OCI-LY7 (cell line): ENCODE results near the gene RBBP5. TPM values are rescaled to one million over a fixed set of nuclear protein-coding genes. Genes with fewer than 3 reads are reported as not detected.

Experiments
- BruUV-seq: library from RNA; stranded (reverse); fragments of 400-500 nt; replicated peaks from 2 replicates; lab custom pipeline; 2021; lab: Mats Ljungman, UMichigan
- CTCF ChIA-PET: fragments of 300-600 bp; sonication (Branson Sonifier 250); formaldehyde crosslinking; loops from one replicate; lab custom pipeline; 2022; ENCODE audit warnings: antibody characterized with exemption; ENCODE audit not compliant: unreplicated experiment; lab: Charles Lee
- POLR2A ChIA-PET: fragments of 300-600 bp; sonication (Branson Sonifier 250); formaldehyde crosslinking; loops from one replicate; lab custom pipeline; 2022; ENCODE audit warnings: antibody characterized with exemption; lab: Charles Lee
- DNase-seq: peaks from one replicate; pipeline ENCODE4 v3.0.0-alpha.2; 2015; ENCODE audit warnings: low spot score
- H2AFZ ChIP-seq: fragments of 200-600 bp; sonication (generic), shearing (Covaris generic); 2 replicates; pipeline ENCODE4 v1.6.1; 2014; ENCODE audit warnings: mild to moderate bottlenecking, antibody characterized with exemption, low read length, moderate library complexity
- H3K27ac ChIP-seq: fragments of 200-600 bp; sonication (generic); 2 replicates; pipeline ENCODE4 v1.5.1; 2014; ENCODE audit warnings: mixed run types, low read depth, mild to moderate bottlenecking, moderate library complexity, low read length, inconsistent platforms; ENCODE audit not compliant: poor library complexity, severe bottlenecking
- H3K36me3 ChIP-seq: fragments of 200-600 bp; sonication (generic); 2 replicates; pipeline ENCODE4 v1.6.1; 2014; ENCODE audit warnings: mild to moderate bottlenecking, antibody characterized with exemption, low read length, moderate library complexity, mixed read lengths; ENCODE audit not compliant: insufficient read depth
- H3K4me1 ChIP-seq: fragments of 200-600 bp; sonication (generic); 2 replicates; pipeline ENCODE4 v1.5.1; 2014; ENCODE audit warnings: mild to moderate bottlenecking, low read length; ENCODE audit not compliant: insufficient read depth, poor library complexity, severe bottlenecking
- H3K4me2 ChIP-seq: fragments of 200-600 bp; sonication (generic); 2 replicates; pipeline ENCODE4 v1.6.1; 2014; ENCODE audit warnings: mild to moderate bottlenecking, low read length
- H3K4me3 ChIP-seq: fragments of 200-600 bp; sonication (generic); 2 replicates; pipeline ENCODE4 v1.5.1; 2014; ENCODE audit warnings: mild to moderate bottlenecking, low read depth, low read length; ENCODE audit not compliant: poor library complexity, severe bottlenecking
- H3K79me2 ChIP-seq: fragments of 200-600 bp; sonication (generic); 2 replicates; pipeline ENCODE4 v1.6.1; 2016; ENCODE audit warnings: low read depth, mild to moderate bottlenecking, low read length, moderate library complexity, mixed read lengths; ENCODE audit not compliant: insufficient read depth
- H3K9me2 ChIP-seq: fragments of 200-600 bp; sonication (generic); 2 replicates; pipeline ENCODE4 v1.6.1; 2016; ENCODE audit warnings: mild to moderate bottlenecking, low read length, mixed read lengths; ENCODE audit not compliant: insufficient read depth
- H3K9me3 ChIP-seq: fragments of 200-600 bp; sonication (generic); 2 replicates; pipeline ENCODE4 v1.6.1; 2014; ENCODE audit warnings: mild to moderate bottlenecking, mixed run types, low read length, mixed read lengths
- H4K20me1 ChIP-seq: fragments of 200-600 bp; sonication (generic); 2 replicates; pipeline ENCODE4 v1.6.1; 2014; ENCODE audit warnings: mild to moderate bottlenecking, antibody characterized with exemption, low read length, moderate library complexity, mixed read lengths; ENCODE audit not compliant: insufficient read depth
- CTCF ChIP-seq: fragments of 200-600 bp; sonication (generic); conservative IDR thresholded peaks from 2 replicates; pipeline ENCODE4 v1.5.1; 2014; ENCODE audit warnings: mild to moderate bottlenecking, antibody characterized with exemption, low read length, moderate library complexity, mixed read lengths
- EZH2phosphoT487 ChIP-seq: fragments of 200-600 bp; sonication (generic); IDR thresholded peaks from 2 replicates; pipeline ENCODE4 v1.6.1; 2018; ENCODE audit warnings: low read depth, borderline replicate concordance, mild to moderate bottlenecking, mixed run types, antibody characterized with exemption, low read length, moderate library complexity, mixed read lengths
- intact Hi-C: fragments of 100-400 bp; cut with micrococcal nuclease; formaldehyde crosslinking; loops from one replicate; pipeline ENCODE4 v1.10.0; 2022; ENCODE audit not compliant: unreplicated experiment
- total RNA-seq, 2 experiments: library from RNA; depleted of rRNA in 1 of 2; stranded (reverse); fragments of >200 nt in 1 of 2; shearing (Covaris generic) in 1 of 2; gene quantifications; 2 replicates each; pipeline ENCODE4 v1.2.3, GENCODE V29; 2014 to 2022

The RBBP5 gene
- total RNA-seq, 2 experiments from 2014 or later, result 11.9 to 17.4 TPM

- Histone ChIP-seq H3K4me1 (no peaks in the 10 kb centered on the region), H3K27ac (no peak overlapping the region), H3K9me3 (peaks cover 20% of the 10 kb centered on the region), H3K4me3 (no peak overlapping the region), H3K4me2 (no peak overlapping the region), H2AFZ (no peak overlapping the region), H4K20me1 (no peaks in the 10 kb centered on the region), H3K36me3 (peaks cover 36% of the 10 kb centered on the region), H3K9me2 (no peaks in the 10 kb centered on the region), H3K79me2 (no peaks in the 10 kb centered on the region)
- no peak for TF ChIP-seq CTCF
- no peak for TF ChIP-seq EZH2phosphoT487
- ChIA-PET POLR2A (no interaction called here), CTCF (no interaction called here)
- no peak for DNase-seq
- no TSS peak for BruUV-seq
- intact Hi-C loops, result no loop called here
Observed at GRCh38 chr1:205152505-205152904, 30.7 kb upstream of the RBBP5 start.

- Histone ChIP-seq H3K27ac (no peak overlapping the region), H3K36me3 (peaks cover 26% of the 10 kb centered on the region), H3K79me2 (no peaks in the 10 kb centered on the region), H3K4me2 (no peak overlapping the region), H3K4me1 (no peaks in the 10 kb centered on the region), H3K4me3 (no peak overlapping the region), H2AFZ (no peak overlapping the region), H4K20me1 (no peaks in the 10 kb centered on the region), H3K9me3 (peaks cover 5% of the 10 kb centered on the region), H3K9me2 (no peaks in the 10 kb centered on the region)
- CTCF ChIA-PET, result interaction anchor here (1.8 kb wide), 1 partner anchor 9 kb away, joined by 7 read pairs; no protein-coding TSS in a partner anchor
- no peak for DNase-seq
- BruUV-seq, result no TSS peak
- TF ChIP-seq EZH2phosphoT487 (no peak), CTCF (no peak)
- intact Hi-C loops, result no loop called here
- POLR2A ChIA-PET, result interaction anchor here (0.6 to 1.4 kb wide), 2 partner anchors 28 to 132 kb away, joined by 3 to 4 read pairs; no protein-coding TSS in a partner anchor
Observed at GRCh38 chr1:205150651-205151428, 29.1 kb upstream of the RBBP5 start.
